Skeletal muscle cell (primary cell): ENCODE data around the gene IKBKG.
"Not testable (repeated sequence)": the region's sequence is repeated elsewhere in the genome, so short reads cannot be mapped to it uniquely, and the experiment has no call there.

Source experiments
- DNase-seq: peaks from one replicate; pipeline ENCODE4 v3.0.0-alpha.2; 2010; ENCODE audit warnings: low read depth
- H3K4me3 ChIP-seq: 2 replicates; pipeline ENCODE4 v1.5.1; 2011; ENCODE audit warnings: low read depth, mild to moderate bottlenecking, control low read depth, low read length, moderate library complexity

Gene IKBKG

DNA sequence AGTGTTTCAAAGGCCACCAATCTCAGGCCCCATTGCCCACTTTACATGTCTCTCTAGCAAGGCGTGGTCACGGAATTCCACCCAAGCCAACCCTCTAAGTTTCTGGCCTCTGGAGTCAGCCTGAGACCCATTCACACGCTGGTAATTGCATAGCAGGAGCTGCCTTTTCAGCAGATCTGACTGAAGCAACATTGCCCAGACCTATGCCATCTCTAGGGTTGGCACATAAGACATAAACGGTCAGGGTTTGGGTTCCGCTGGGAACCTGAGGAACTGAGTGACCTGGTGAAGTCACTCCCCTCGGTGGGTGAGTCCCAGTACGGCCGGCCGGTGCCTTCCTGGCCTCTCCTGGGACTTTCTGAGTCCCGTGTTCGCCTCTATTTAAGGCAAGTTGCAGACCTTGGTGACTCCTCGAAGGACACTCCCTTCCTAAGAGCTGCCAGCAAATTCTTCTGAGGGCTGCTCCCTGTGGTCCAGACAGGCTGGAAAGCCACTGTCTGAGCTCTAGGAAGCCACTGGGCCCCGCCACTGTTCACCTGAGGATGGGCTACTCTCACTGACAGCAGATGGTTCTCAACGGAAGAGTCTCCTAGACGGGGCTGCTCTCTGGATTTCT, 53.4 kb downstream of the IKBKG start:
- DNase-seq: no peak
- no peak overlapping the region for H3K4me3 ChIP-seq

- DNase-seq: no peak
- no peak overlapping the region for H3K4me3 ChIP-seq
Measured at GRCh38 chrX:154602226-154602625, 54.8 kb downstream of the IKBKG start.

GRCh38 chrX:154602766-154603437, 55.5 kb downstream of the IKBKG start:
- no peak overlapping the region for H3K4me3 ChIP-seq
- no peak for DNase-seq

GRCh38 chrX:154603438-154604430, 56.3 kb downstream of the IKBKG start:
- H3K4me3 ChIP-seq: no peak overlapping the region
- DNase-seq: no peak

DNA sequence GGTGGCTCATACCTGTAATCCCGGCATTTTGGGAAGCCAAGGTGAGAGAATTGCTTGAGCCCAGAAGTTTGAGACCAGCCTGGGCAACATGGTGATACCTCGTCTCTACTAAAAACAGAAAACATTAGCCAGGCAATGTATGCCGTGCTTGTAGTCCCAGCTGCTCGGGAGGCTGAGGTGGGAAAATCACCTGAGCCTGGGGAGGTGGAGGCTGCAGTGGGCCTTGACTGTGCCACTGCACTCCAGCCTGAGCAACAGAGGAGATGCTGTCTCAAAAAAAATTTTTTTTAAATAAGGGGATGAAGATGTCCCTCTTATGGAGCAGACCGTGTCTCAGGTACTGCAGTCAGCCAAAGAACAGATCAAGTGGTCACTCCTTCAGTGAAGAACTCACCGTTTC, 58.1 kb downstream of the IKBKG start:
- no peak overlapping the region for H3K4me3 ChIP-seq
- DNase-seq: no peak

DNA sequence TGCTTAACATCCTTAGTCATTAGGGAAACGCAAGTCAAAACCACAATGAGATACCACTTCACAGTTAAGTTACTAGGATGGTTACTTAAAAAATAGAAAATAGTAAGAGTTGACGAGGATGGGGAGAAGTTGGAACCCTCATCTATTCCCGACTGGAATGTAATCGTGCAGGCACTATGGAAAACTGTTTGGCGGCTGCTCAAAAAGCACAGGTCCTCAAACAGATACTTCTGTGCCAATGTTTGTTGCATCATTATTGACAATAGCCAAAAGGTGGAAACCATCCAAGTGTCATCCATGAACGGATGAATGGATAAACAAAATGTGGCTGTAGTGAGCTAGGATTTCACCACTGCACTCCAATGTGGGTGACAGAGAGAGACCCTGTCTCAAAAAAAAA, 60.0 kb downstream of the IKBKG start:
- no peak overlapping the region for H3K4me3 ChIP-seq
- no peak for DNase-seq

- H3K4me3 ChIP-seq: not testable (repeated sequence)
Measured at GRCh38 chrX:154607976-154608375, 60.6 kb downstream of the IKBKG start.

DNA sequence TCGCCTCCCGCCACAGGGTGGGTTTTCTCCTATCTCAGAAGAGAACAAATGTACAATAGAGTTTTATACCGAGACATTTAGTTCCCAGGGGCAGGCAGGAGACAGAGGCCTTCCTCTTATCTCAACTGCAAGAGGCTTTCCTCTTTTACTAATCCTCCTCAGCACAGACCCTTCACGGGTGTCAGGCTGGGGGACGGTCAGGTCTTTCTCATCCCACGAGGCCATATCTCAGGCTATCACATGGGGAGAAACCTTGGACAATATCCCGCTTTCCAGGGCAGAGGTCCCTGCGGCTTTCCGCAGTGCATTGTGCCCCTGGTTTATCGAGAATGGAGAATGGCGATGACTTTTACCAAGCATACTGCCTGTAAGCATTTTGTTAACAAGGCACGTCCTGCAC, 61.4 kb downstream of the IKBKG start:
- not testable (repeated sequence) for H3K4me3 ChIP-seq, DNase-seq

More at GRCh38 chrX:154607976-154608375, 60.6 kb downstream of the IKBKG start:
- not testable (repeated sequence) for DNase-seq

DNA sequence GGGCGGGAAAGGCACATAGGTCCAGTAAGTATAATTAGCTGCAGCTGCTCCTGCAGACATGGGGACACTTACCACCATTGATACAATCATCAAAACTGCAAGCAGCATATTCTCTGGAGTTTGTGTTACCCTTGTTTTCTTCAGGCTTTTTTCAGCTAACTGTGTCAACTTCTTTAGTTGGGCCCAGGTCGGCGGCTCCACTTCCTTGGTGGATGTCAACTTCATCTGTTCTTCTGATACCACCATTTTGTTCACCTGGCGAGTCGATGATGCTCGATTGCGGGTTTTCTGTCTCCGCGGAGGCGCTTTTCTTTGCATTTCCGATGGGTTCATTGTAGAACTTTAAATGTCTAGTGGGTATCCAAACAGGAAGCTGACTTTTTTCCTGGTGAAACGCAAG, 63.7 kb downstream of the IKBKG start:
- not testable (repeated sequence) for H3K4me3 ChIP-seq, DNase-seq

- not testable (repeated sequence) for DNase-seq, H3K4me3 ChIP-seq
Measured at GRCh38 chrX:154613586-154613985, 66.2 kb downstream of the IKBKG start.
